Neural crest cell (in vitro differentiated cells): ENCODE results near the gene TOR4A. TPM values are rescaled to one million over a fixed set of nuclear protein-coding genes. Genes with fewer than 3 reads are reported as not detected.

ENCODE experiments used
- DNase-seq: peaks from one replicate; pipeline ENCODE4 v3.0.0; 2021; ENCODE audit warnings: low read depth, mixed read lengths, low spot score
- H3K27ac Mint-ChIP-seq: one replicate; pipeline ENCODE4 v1.8.0; 2021; ENCODE audit warnings: mild to moderate bottlenecking, mixed read lengths; ENCODE audit not compliant: unreplicated experiment
- H3K27me3 Mint-ChIP-seq: 2 replicates; pipeline ENCODE4 v1.8.0; 2021; ENCODE audit warnings: low read depth, mild to moderate bottlenecking, mixed read lengths
- H3K36me3 Mint-ChIP-seq: 2 replicates; pipeline ENCODE4 v1.8.0; 2021; ENCODE audit warnings: low read depth, mild to moderate bottlenecking, mixed read lengths
- H3K4me1 Mint-ChIP-seq: 2 replicates; pipeline ENCODE4 v1.8.0; 2021; ENCODE audit warnings: mixed read lengths
- H3K4me3 Mint-ChIP-seq: one replicate; pipeline ENCODE4 v1.8.0; 2021; ENCODE audit warnings: mild to moderate bottlenecking, mixed read lengths
- H3K9me3 Mint-ChIP-seq: 2 replicates; pipeline ENCODE4 v1.8.0; 2021; ENCODE audit warnings: mixed read lengths
- CTCF ChIP-seq: fragments of 200-600 bp; sonication (generic); conservative IDR thresholded peaks from 2 replicates; pipeline ENCODE4 v1.5.0; 2021; ENCODE audit warnings: antibody characterized with exemption, mild to moderate bottlenecking
- total RNA-seq: library from RNA; stranded (reverse); gene quantifications from 2 replicates; pipeline ENCODE4 v1.2.1, GENCODE V29; 2021

TOR4A gene
- total RNA-seq, 1 donor from 2014 or later = 0.86 TPM

DNA sequence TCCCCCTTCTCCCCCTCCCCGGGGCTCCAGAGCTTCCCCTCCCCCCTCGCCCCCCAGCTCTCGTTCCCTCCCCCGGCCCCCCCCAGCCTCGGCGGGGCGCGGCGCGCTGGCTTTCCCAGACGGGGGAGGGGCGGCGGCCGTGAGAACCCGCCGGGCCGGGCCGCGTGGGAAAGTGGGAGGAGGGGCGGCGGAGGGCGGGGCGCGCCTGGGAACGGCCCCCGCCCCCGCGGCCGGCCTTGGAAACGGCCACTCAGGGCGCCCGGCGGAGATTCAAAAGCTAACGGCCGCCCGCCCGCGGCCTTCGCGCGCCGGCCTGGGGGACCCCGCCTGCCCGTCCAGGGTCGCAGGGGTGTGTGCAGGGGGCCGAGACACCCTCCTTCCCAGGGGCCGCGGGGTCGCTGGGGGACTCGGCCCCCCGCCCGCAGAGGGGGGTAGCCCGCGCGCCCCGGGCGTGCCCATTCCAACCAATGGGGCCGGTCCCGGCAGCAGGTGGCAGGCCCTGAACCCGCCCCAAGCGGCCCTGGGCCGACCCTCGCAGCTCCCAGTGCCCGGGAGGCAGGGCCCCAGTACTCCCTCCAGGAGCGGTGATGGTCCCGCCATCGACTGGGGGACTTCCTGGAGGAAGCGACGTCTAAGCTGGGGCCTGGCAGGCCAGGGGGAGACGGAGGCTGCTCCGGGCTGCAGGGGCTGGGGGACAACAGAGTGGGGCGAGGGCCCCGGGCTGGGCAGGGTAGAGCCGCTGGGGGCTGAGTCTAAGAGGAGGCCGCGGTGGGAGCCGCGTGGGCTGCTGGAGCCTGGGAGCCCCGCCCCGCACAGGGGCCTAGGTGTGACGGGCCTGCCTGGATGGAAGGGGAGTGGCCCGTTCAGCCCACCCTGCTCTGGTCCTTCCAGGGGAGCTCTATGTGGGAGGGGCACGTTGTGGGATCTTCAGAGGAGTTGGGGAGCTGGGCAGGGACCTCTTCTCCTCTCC, 38.8 kb downstream of the TOR4A start:
- DNase-seq = no peak
- peaks cover 22% of the 10 kb centered on the region for H3K4me1 Mint-ChIP-seq
- H3K27ac Mint-ChIP-seq = no peak overlapping the region
- no peaks in the 10 kb centered on the region for H3K36me3 Mint-ChIP-seq
- no peak overlapping the region for H3K4me3 Mint-ChIP-seq
- H3K27me3 Mint-ChIP-seq = no peaks in the 10 kb centered on the region
- no peak for TF ChIP-seq CTCF
- H3K9me3 Mint-ChIP-seq = no peaks in the 10 kb centered on the region

GRCh38 chr9:137317021-137317717, 39.6 kb downstream of the TOR4A start:
- DNase-seq = no peak
- no peaks in the 10 kb centered on the region for H3K36me3 Mint-ChIP-seq
- H3K4me3 Mint-ChIP-seq = no peak overlapping the region
- H3K27ac Mint-ChIP-seq = no peak overlapping the region
- peaks cover 22% of the 10 kb centered on the region for H3K4me1 Mint-ChIP-seq
- H3K9me3 Mint-ChIP-seq = no peaks in the 10 kb centered on the region
- H3K27me3 Mint-ChIP-seq = no peaks in the 10 kb centered on the region
- no peak for TF ChIP-seq CTCF

DNA sequence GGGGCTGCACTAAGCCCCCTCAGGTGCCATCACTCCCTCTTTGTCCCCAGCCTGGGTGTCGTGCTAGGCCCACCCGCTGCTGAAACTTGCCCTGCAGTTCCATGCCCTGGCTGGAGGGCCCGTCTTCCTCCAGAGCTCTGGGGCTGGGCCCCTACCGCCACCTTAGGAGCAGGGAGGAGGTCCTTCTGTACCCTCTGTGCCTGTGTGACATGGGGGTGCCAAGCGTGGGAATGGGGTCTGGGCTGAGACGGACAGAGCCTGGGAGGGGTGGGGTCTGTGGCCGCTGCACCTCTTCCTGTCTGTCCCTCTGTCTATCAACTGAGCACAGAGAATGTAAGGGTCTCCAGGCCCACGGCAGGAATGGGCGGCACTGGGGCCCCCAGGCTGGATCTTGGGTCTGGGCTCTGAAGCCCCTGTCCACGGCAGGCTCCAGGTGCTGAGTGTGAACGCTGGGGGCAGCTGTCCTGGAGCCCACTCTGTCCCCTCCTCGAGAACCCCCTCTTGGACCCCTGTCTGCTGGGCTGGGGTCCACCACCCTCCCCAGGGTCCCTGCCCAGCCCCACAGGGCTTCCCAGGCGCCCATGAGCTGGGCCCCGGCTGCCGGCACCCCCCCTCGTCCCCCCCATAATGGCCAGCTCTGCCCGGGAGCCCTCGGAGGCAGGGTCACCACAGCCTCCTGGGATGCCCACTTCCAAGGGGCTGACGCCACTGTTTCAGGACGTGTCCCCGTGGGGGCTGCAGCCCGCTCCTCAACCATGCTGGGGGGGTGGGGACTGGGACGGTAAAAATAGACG, 40.4 kb downstream of the TOR4A start:
- Mint-ChIP-seq H3K4me1 (peaks cover 22% of the 10 kb centered on the region), H3K27me3 (no peaks in the 10 kb centered on the region), H3K27ac (no peak overlapping the region), H3K9me3 (no peaks in the 10 kb centered on the region), H3K36me3 (no peaks in the 10 kb centered on the region), H3K4me3 (no peak overlapping the region)
- no peak for DNase-seq
- no peak for TF ChIP-seq CTCF

DNA sequence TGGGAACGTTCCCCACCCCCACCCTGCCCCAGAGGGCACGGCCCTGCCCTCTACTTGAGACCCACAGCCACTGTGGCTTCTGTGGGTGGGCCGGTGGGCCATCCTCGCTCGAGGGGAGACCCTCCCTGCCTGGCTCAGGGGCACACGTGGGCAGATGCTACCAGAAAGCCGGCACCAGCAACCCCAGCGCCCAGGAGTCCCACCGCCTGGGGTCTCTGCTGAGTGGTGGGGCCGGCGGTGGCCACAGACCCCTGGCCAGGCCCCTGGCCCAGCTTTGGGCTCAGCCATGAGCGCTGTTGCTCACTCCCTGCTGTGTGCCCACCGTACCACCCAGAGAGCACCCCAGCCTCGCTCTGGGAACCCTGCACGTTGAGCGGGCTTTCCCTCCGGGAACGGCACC, 41.1 kb downstream of the TOR4A start:
- no peaks in the 10 kb centered on the region for H3K9me3 Mint-ChIP-seq
- H3K4me3 Mint-ChIP-seq = peak overlapping the region; percentile 19
- TF ChIP-seq CTCF = no peak
- peak overlapping the region; percentile 67 for H3K27ac Mint-ChIP-seq
- H3K36me3 Mint-ChIP-seq = no peaks in the 10 kb centered on the region
- H3K27me3 Mint-ChIP-seq = no peaks in the 10 kb centered on the region
- peaks cover 19% of the 10 kb centered on the region for H3K4me1 Mint-ChIP-seq
- no peak for DNase-seq

GRCh38 chr9:137319011-137319738, 41.6 kb downstream of the TOR4A start:
- Mint-ChIP-seq H3K4me3 (peak overlapping the region; percentile 19), H3K27me3 (no peaks in the 10 kb centered on the region), H3K36me3 (no peaks in the 10 kb centered on the region), H3K4me1 (peaks cover 13% of the 10 kb centered on the region), H3K27ac (peak overlapping the region; percentile 67), H3K9me3 (no peaks in the 10 kb centered on the region)
- no peak for TF ChIP-seq CTCF
- no peak for DNase-seq
